GM23248 (cell line): ENCODE results near the gene MAPK8IP1. TPM values are rescaled to one million over a fixed set of nuclear protein-coding genes. Genes with fewer than 3 reads are reported as not detected.

Experiments
- DNase-seq: peaks from one replicate; pipeline ENCODE4 v3.0.0-alpha.2; 2015
- H2AFZ ChIP-seq: fragments of 200-600 bp; sonication (generic); 2 replicates; pipeline ENCODE4 v1.6.1; 2016; ENCODE audit warnings: antibody characterized with exemption
- H3F3A ChIP-seq: fragments of 200-600 bp; sonication (generic); 2 replicates; pipeline ENCODE4 v1.6.1; 2016; ENCODE audit warnings: mild to moderate bottlenecking, antibody characterized with exemption, mixed run types; ENCODE audit not compliant: insufficient read depth
- H3K27ac ChIP-seq: fragments of 200-600 bp; sonication (generic); 2 replicates; pipeline ENCODE4 v1.5.1; 2016; ENCODE audit warnings: mild to moderate bottlenecking
- H3K27me3 ChIP-seq: fragments of 200-600 bp; sonication (generic); replicated peaks from 2 replicates; pipeline ENCODE4 v1.6.1; 2016; ENCODE audit warnings: mild to moderate bottlenecking; ENCODE audit not compliant: insufficient read depth
- H3K36me3 ChIP-seq: fragments of 200-600 bp; sonication (generic); 2 replicates; pipeline ENCODE4 v1.6.1; 2016; ENCODE audit warnings: low read depth, mild to moderate bottlenecking
- H3K4me1 ChIP-seq: fragments of 200-600 bp; sonication (generic); 2 replicates; pipeline ENCODE4 v1.6.1; 2016; ENCODE audit warnings: mild to moderate bottlenecking; ENCODE audit not compliant: insufficient read depth
- H3K4me2 ChIP-seq: fragments of 200-600 bp; sonication (generic); one replicate; pipeline ENCODE4 v1.6.1; 2016; ENCODE audit warnings: mild to moderate bottlenecking; ENCODE audit not compliant: unreplicated experiment
- H3K4me3 ChIP-seq: fragments of 200-600 bp; sonication (generic); 2 replicates; pipeline ENCODE4 v1.5.1; 2016; ENCODE audit warnings: mild to moderate bottlenecking
- H3K79me2 ChIP-seq: fragments of 200-600 bp; sonication (generic); 2 replicates; pipeline ENCODE4 v1.6.1; 2016; ENCODE audit warnings: mild to moderate bottlenecking; ENCODE audit not compliant: insufficient read depth
- H3K9ac ChIP-seq: fragments of 200-600 bp; sonication (generic); 2 replicates; pipeline ENCODE4 v1.6.1; 2016; ENCODE audit warnings: mild to moderate bottlenecking
- H3K9me2 ChIP-seq: fragments of 200-600 bp; sonication (generic); 2 replicates; pipeline ENCODE4 v1.6.1; 2016; ENCODE audit warnings: mixed run types, mild to moderate bottlenecking, moderate library complexity; ENCODE audit not compliant: insufficient read depth
- H3K9me3 ChIP-seq: fragments of 200-600 bp; sonication (generic); one replicate; pipeline ENCODE4 v1.6.1; 2017; ENCODE audit warnings: low read depth
- H4K20me1 ChIP-seq: fragments of 200-600 bp; sonication (generic); 2 replicates; pipeline ENCODE4 v1.6.0; 2016; ENCODE audit not compliant: insufficient read depth
- EZH2 ChIP-seq: fragments of 200-600 bp; sonication (generic); IDR thresholded peaks from 2 replicates; pipeline ENCODE4 v1.6.1; 2018; ENCODE audit warnings: antibody characterized with exemption, mild to moderate bottlenecking; ENCODE audit not compliant: insufficient read depth, poor library complexity, severe bottlenecking
- EZH2phosphoT487 ChIP-seq: fragments of 200-600 bp; sonication (generic); IDR thresholded peaks from 2 replicates; pipeline ENCODE4 v1.6.1; 2018; ENCODE audit warnings: antibody characterized with exemption, moderate library complexity, mild to moderate bottlenecking, low read depth; ENCODE audit not compliant: insufficient read depth
- WGBS, 2 experiments: methylation state at CpG; one replicate each; pipeline ENCODE4 v1.1.6; 2015 to 2017; ENCODE audit warnings: low lambda C conversion rate in 2 of 2, low coverage in 1 of 2; ENCODE audit errors: missing lambda C conversion rate in 2 of 2; 5-methylcytosine and 5-hydroxymethylcytosine counted together
- in situ Hi-C: fragments of 300-500 bp; cut with MboI; formaldehyde crosslinking; loops from 2 replicates; pipeline ENCODE4 v1.15.0; 2020
- polyA plus RNA-seq: library from polyadenylated mRNA; unstranded; fragments of >200 nt; fragmentation: Nextera tagmentation; extraction: Ambion mirVana; gene quantifications from 2 replicates; pipeline ENCODE4 v1.2.1, GENCODE V29; 2016
- total RNA-seq: library from RNA; depleted of rRNA; stranded (reverse); fragments of >200 nt; shearing (Covaris generic); gene quantifications from 2 replicates; pipeline ENCODE4 v1.2.3, GENCODE V29; 2014

Gene MAPK8IP1
- total and polyA plus RNA-seq, 2 experiments from 2014 or later, result 1.8 to 9.5 TPM

- WGBS, 2 experiments, result 6 to 9% methylated on average over 11 to 15 of the region's 16 CpGs
- TF ChIP-seq EZH2phosphoT487 (no peak), EZH2 (no peak)
- Histone ChIP-seq H3K9me3 (no peaks in the 10 kb centered on the region), H3K27ac (peak overlapping the region; percentile 72), H3K4me3 (peak overlapping the region; percentile 99), H3K4me1 (peaks cover 7% of the 10 kb centered on the region), H3K4me2 (peak overlapping the region; percentile 94), H3K9me2 (no peaks in the 10 kb centered on the region), H3K27me3 (no peaks in the 10 kb centered on the region), H3K36me3 (no peaks in the 10 kb centered on the region; the same call in 1 of the 2 replicates), H3K9ac (peak overlapping the region; percentile 98), H3K79me2 (peaks cover 22% of the 10 kb centered on the region), H2AFZ (peak overlapping the region; percentile 97), H3F3A (no peaks in the 10 kb centered on the region), H4K20me1 (no peaks in the 10 kb centered on the region)
- in situ Hi-C loops, result no loop called here
- peak; percentile 30 for DNase-seq
Observed at GRCh38 chr11:45917286-45917622, 31.8 kb downstream of the MAPK8IP1 start.

GRCh38 chr11:45917623-45918330, 32.3 kb downstream of the MAPK8IP1 start, which contains the start of gene PEX16:
TSS of gene PEX16 (minus strand) at chr11:45917877. CDS start at chr11:45917811, 66 bp downstream.
- TF ChIP-seq EZH2phosphoT487 (no peak), EZH2 (no peak)
- Histone ChIP-seq H3K27me3 (0 out of 2 replicates have a peak, but pooled peaks cover 5% of the 10 kb centered on the region), H3K4me1 (peaks cover 7% of the 10 kb centered on the region), H3K9me3 (no peaks in the 10 kb centered on the region), H2AFZ (peak within 1 kb of the TSS; percentile 97), H3K9ac (peak within 1 kb of the TSS; percentile 98), H3F3A (no peaks in the 10 kb centered on the region), H3K9me2 (no peaks in the 10 kb centered on the region), H3K79me2 (peaks cover 22% of the 10 kb centered on the region), H3K4me2 (peak within 1 kb of the TSS; percentile 94), H3K4me3 (peak within 1 kb of the TSS; percentile 99), H4K20me1 (no peaks in the 10 kb centered on the region), H3K27ac (peak within 1 kb of the TSS; percentile 72), H3K36me3 (no peaks in the 10 kb centered on the region; the same call in 1 of the 2 replicates)
- WGBS, 2 experiments, result 1 to 2% methylated on average over 45 of the region's 45 CpGs
- in situ Hi-C loops, result no loop called here
- DNase-seq, result peak; percentile 99

- peaks cover 11% of the 10 kb centered on the region for H3K27me3 ChIP-seq
- peak overlapping the region; percentile 97 for H2AFZ ChIP-seq
- peak overlapping the region; percentile 98 for H3K9ac ChIP-seq
- no peaks in the 10 kb centered on the region for H4K20me1 ChIP-seq
- DNase-seq, result peak; percentile 89
- no peaks in the 10 kb centered on the region for H3K9me3 ChIP-seq
- H3F3A ChIP-seq, result no peaks in the 10 kb centered on the region
- TF ChIP-seq EZH2phosphoT487, result no peak
- no peak for TF ChIP-seq EZH2
- 2% methylated on average over 38 of the region's 38 CpGs for whole genome bisulfite sequencing, 2 experiments
- H3K4me2 ChIP-seq, result peak overlapping the region; percentile 94
- H3K4me1 ChIP-seq, result peaks cover 7% of the 10 kb centered on the region
- H3K4me3 ChIP-seq, result peak overlapping the region; percentile 99
- peaks cover 22% of the 10 kb centered on the region for H3K79me2 ChIP-seq
- H3K36me3 ChIP-seq, result no peaks in the 10 kb centered on the region; the same call in 1 of the 2 replicates
- no peaks in the 10 kb centered on the region for H3K9me2 ChIP-seq
- peak overlapping the region; percentile 72 for H3K27ac ChIP-seq
- in situ Hi-C loops, result no loop called here
Observed at GRCh38 chr11:45918331-45918941, 33.0 kb downstream of the MAPK8IP1 start.

- in situ Hi-C loops, result no loop called here
- WGBS, 2 experiments, result 58 to 65% methylated on average over 7 of the region's 7 CpGs
Observed at GRCh38 chr11:45918962-45919675, 33.7 kb downstream of the MAPK8IP1 start.

More at GRCh38 chr11:45918962-45919675, 33.7 kb downstream of the MAPK8IP1 start:
- H3K4me3 ChIP-seq, result peak overlapping the region; percentile 99
- peaks cover 7% of the 10 kb centered on the region for H3K4me1 ChIP-seq
- TF ChIP-seq EZH2 (no peak), EZH2phosphoT487 (no peak)
- peak overlapping the region; percentile 94 for H3K4me2 ChIP-seq
- H3K9ac ChIP-seq, result no peak overlapping the region; the same call in 1 of the 2 replicates
- H4K20me1 ChIP-seq, result no peaks in the 10 kb centered on the region
- H3K9me2 ChIP-seq, result no peaks in the 10 kb centered on the region
- no peaks in the 10 kb centered on the region for H3F3A ChIP-seq
- no peaks in the 10 kb centered on the region for H3K36me3 ChIP-seq
- DNase-seq, result no peak
- peaks cover 22% of the 10 kb centered on the region for H3K79me2 ChIP-seq
- H3K27me3 ChIP-seq, result peaks cover 12% of the 10 kb centered on the region
- H3K9me3 ChIP-seq, result no peaks in the 10 kb centered on the region
- H3K27ac ChIP-seq, result no peak overlapping the region
- peak overlapping the region; percentile 97 for H2AFZ ChIP-seq
